B cell (primary cell): Measurements from ENCODE around the gene CD8B. TPM values are rescaled to one million over a fixed set of nuclear protein-coding genes. Genes with fewer than 3 reads are reported as not detected.
"Not testable (repeated sequence)": the region's sequence is repeated elsewhere in the genome, so short reads cannot be mapped to it uniquely, and the experiment has no call there.

Source experiments
- ATAC-seq: fragments of 200-7000 bp; cut with Tn5 transposase; one replicate; pipeline ENCODE4 v1.10.0; 2021; ENCODE audit warnings: low read depth, mild to moderate bottlenecking, moderate number of reproducible peaks, moderate library complexity
- CTCF ChIA-PET: fragments of 350-600 bp; sonication (Branson Sonifier 250); formaldehyde crosslinking; loops from one replicate; lab custom pipeline; 2021; ENCODE audit warnings: antibody characterized with exemption, inconsistent platforms; lab: Charles Lee
- POLR2A ChIA-PET: fragments of 350-600 bp; sonication (Branson Sonifier 250); formaldehyde crosslinking; loops from one replicate; lab custom pipeline; 2021; ENCODE audit warnings: antibody characterized with exemption; lab: Charles Lee
- DNase-seq: peaks from one replicate; pipeline ENCODE4 v3.0.0; 2013
- H2AFZ ChIP-seq: 2 replicates; pipeline ENCODE4 v1.6.1; 2012; ENCODE audit warnings: mild to moderate bottlenecking, low read depth, low read length; ENCODE audit not compliant: insufficient read depth, poor library complexity, severe bottlenecking
- H3K27ac ChIP-seq, 2 donors: 1 replicate in 1 of 2; 2 replicates in 1 of 2; pipeline ENCODE4 v1.5.1; 2012 to 2013; ENCODE audit warnings: low read length in 2 of 2, mild to moderate bottlenecking in 2 of 2, moderate library complexity in 1 of 2
- H3K27me3 ChIP-seq, 4 experiments: fragments of 200-600 bp in 1 of 4; sonication (generic) in 1 of 4; replicated peaks in 1 of 4; 1 replicate in 2 of 4; 2 replicates in 2 of 4; pipeline versions ENCODE4 v1.6.1 to v1.7.0; 2013 to 2016; ENCODE audit warnings: low read length in 3 of 4, mild to moderate bottlenecking in 2 of 4, mixed read lengths in 1 of 4, moderate library complexity in 1 of 4; ENCODE audit not compliant: insufficient read depth in 4 of 4, control insufficient read depth in 3 of 4; ENCODE audit errors: control extremely low read depth in 1 of 4
- H3K36me3 ChIP-seq, 2 experiments: replicated peaks in 1 of 2; 1 replicate in 1 of 2; 2 replicates in 1 of 2; pipeline versions ENCODE4 v1.6.1 to v1.7.1; 2013; ENCODE audit warnings: low read length in 1 of 2; ENCODE audit not compliant: insufficient read depth in 2 of 2, control insufficient read depth in 1 of 2; ENCODE audit errors: control extremely low read depth in 1 of 2, extremely low read depth in 1 of 2
- H3K4me1 ChIP-seq, 2 donors: fragments of 200-600 bp in 1 of 2; sonication (generic) in 1 of 2; 1 replicate in 1 of 2; 2 replicates in 1 of 2; pipeline versions ENCODE4 v1.5.1 to v1.6.1; 2013 to 2017; ENCODE audit warnings: low read length in 2 of 2; ENCODE audit not compliant: control insufficient read depth in 2 of 2, insufficient read depth in 2 of 2
- H3K4me2 ChIP-seq: replicated peaks from 2 replicates; pipeline ENCODE3; 2012; ENCODE audit warnings: mild to moderate bottlenecking, low read depth, low read length; ENCODE audit not compliant: poor library complexity, severe bottlenecking
- H3K4me3 ChIP-seq, 5 experiments: fragments of 200-600 bp in 1 of 5; sonication (generic) in 1 of 5; 1 replicate in 3 of 5; 2 replicates in 2 of 5; pipeline versions ENCODE4 v1.5.1 to v1.7.0; 2011 to 2016; ENCODE audit warnings: low read length in 4 of 5, mild to moderate bottlenecking in 4 of 5, low read depth in 2 of 5, control low read depth in 1 of 5, moderate library complexity in 1 of 5; ENCODE audit not compliant: insufficient read depth in 1 of 5; ENCODE audit errors: control extremely low read depth in 1 of 5, extremely low read depth in 1 of 5
- H3K79me2 ChIP-seq: fragments of 200-600 bp; sonication (generic); one replicate; pipeline ENCODE4 v1.6.0; 2016; ENCODE audit warnings: low read length; ENCODE audit not compliant: control insufficient read depth, insufficient read depth
- H3K9ac ChIP-seq: fragments of 200-600 bp; sonication (generic); 2 replicates; pipeline ENCODE4 v1.6.1; 2017; ENCODE audit warnings: mild to moderate bottlenecking, low read length, moderate library complexity
- H3K9me3 ChIP-seq, 3 donors: one replicate each; pipeline versions ENCODE4 v1.6.1 to v1.7.1; 2013; ENCODE audit warnings: low read length in 2 of 3; ENCODE audit not compliant: control insufficient read depth in 2 of 3, insufficient read depth in 1 of 3; ENCODE audit errors: control extremely low read depth in 1 of 3
- H4K20me1 ChIP-seq: 2 replicates; pipeline ENCODE4 v1.6.0; 2012; ENCODE audit warnings: mild to moderate bottlenecking, low read length; ENCODE audit not compliant: insufficient read depth, control insufficient read depth, poor library complexity, severe bottlenecking
- H3K27ac Mint-ChIP-seq: one replicate; pipeline ENCODE4 v1.8.0; 2021; ENCODE audit warnings: mixed read lengths
- H3K27me3 Mint-ChIP-seq: one replicate; pipeline ENCODE4 v1.8.0; 2021; ENCODE audit warnings: mixed read lengths
- H3K4me1 Mint-ChIP-seq: one replicate; pipeline ENCODE4 v1.8.0; 2021; ENCODE audit warnings: mixed read lengths
- H3K4me3 Mint-ChIP-seq: one replicate; pipeline ENCODE4 v1.8.0; 2021; ENCODE audit warnings: mixed read lengths
- H3K9me3 Mint-ChIP-seq: one replicate; pipeline ENCODE4 v1.8.0; 2022; ENCODE audit warnings: mixed read lengths; ENCODE audit not compliant: insufficient read depth
- WGBS: methylation state at CpG from one replicate; pipeline ENCODE4 v1.1.5; 2013; ENCODE audit warnings: missing lambda C conversion rate; ENCODE audit not compliant: insufficient coverage; 5-methylcytosine and 5-hydroxymethylcytosine counted together
- intact Hi-C: fragments of 100-400 bp; cut with micrococcal nuclease; formaldehyde crosslinking; loops from one replicate; pipeline ENCODE4 v1.10.0; 2022
- polyA plus RNA-seq: library from polyadenylated mRNA; depleted of rRNA; stranded (reverse); fragments of >200 nt; gene quantifications from 2 replicates; pipeline ENCODE4 v1.2.3, GENCODE V29; 2012
- total RNA-seq, 2 donors: library from RNA; stranded (reverse); fragments of 120-200 nt in 1 of 2; gene quantifications; 1 replicate in 1 of 2; 2 replicates in 1 of 2; pipeline versions ENCODE4 v1.2.3 to v1.2.4, GENCODE V29; 2013 to 2022

CD8B gene
- total and polyA plus RNA-seq, 2 donors (not counting 1 experiment from before 2014, with no cell fraction given), result 0.45 TPM; not detected in 1

DNA sequence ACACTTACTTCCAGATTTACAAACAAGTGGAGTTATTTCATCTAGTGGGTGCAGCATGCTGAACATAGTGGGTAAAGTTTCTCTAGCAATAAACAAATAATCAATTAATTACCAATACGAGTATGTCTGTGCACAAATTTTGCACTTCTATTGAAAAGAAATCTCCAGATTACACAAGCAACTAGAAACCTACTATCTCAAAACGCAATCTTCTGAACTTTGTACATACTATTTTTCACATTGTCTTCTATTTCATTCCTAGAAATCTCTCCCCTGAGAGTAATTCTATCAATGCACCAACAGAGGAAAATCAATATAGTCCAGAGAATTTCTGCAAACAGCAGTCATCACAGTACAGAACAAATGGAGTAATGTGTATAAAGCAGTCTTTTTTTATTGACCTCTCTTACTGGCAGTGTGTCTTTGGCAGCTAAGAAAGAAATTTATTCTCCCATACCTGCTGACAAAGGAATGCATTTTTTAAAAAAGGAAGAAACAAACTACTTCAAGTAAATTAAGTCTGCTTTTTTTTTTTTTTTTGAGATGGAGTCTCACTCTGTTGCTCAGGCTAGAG, 7.3 kb upstream of the CD8B start:
- ATAC-seq, DNase-seq, H3K4me1 Mint-ChIP-seq, CTCF ChIA-PET, intact Hi-C loops, H3K4me1 ChIP-seq, H3K27me3 Mint-ChIP-seq, H3K4me3 ChIP-seq, H4K20me1 ChIP-seq, H3K36me3 ChIP-seq, H3K79me2 ChIP-seq, H3K27me3 ChIP-seq, H3K27ac ChIP-seq, H3K27ac Mint-ChIP-seq, H3K9ac ChIP-seq, H3K9me3 ChIP-seq, POLR2A ChIA-PET, H2AFZ ChIP-seq, H3K9me3 Mint-ChIP-seq, H3K4me3 Mint-ChIP-seq, H3K4me2 ChIP-seq: not testable (repeated sequence)
- WGBS, result no CpG with 5 or more reads among the region's 2 CpGs

DNA sequence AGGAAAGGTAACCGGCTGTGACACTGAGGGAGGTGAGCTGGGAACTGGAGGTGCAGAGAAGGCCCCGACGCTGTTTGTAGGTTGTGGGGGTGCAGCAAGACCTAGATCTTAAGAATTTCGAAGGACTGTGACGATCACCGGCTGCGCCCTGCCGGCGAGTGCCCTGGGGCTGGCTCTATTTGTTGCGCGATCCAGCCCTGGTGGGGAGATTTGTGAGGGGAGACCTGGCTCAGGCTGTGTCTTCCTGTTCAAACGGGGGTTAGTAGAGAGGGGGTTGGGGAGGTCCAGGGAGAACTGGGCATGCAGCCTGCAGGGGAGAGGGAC, 656 bp upstream of the CD8B start:
- H3K9me3 ChIP-seq, CTCF ChIA-PET, H3K27ac ChIP-seq, H3K4me1 Mint-ChIP-seq, H3K27me3 ChIP-seq, H3K36me3 ChIP-seq, H3K4me3 Mint-ChIP-seq, intact Hi-C loops, H3K79me2 ChIP-seq, H4K20me1 ChIP-seq, H3K9me3 Mint-ChIP-seq, H2AFZ ChIP-seq, ATAC-seq, H3K4me2 ChIP-seq, H3K27ac Mint-ChIP-seq, H3K4me1 ChIP-seq, H3K9ac ChIP-seq, POLR2A ChIA-PET, DNase-seq, H3K4me3 ChIP-seq: not testable (repeated sequence)
- 0% methylated on average over 2 of the region's 12 CpGs for WGBS
- H3K27me3 Mint-ChIP-seq, result peaks cover 12% of the 10 kb centered on the region

DNA sequence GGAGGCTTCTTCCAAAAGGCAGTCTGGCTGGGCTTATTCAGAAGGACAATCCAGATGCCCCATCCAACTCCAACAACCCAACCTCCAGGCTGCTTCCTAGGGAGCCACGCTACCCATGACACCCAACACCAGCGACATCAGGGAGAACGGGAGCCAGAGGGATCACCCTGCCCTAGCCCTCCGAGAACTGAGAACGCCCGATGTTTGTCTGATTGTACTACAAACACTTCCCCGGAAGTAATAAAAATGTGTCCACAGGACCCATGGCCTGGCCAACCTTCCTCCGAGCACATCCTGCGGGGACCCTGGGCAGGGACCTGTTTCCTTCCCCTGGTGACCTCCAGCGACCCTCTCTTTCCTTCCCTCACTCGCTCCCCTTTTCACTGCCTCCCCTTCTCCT, 511 bp downstream of the CD8B start:
- H3K4me3 ChIP-seq, H3K36me3 ChIP-seq, CTCF ChIA-PET, H3K9ac ChIP-seq, POLR2A ChIA-PET, H2AFZ ChIP-seq, H3K9me3 Mint-ChIP-seq, intact Hi-C loops, H3K79me2 ChIP-seq, H4K20me1 ChIP-seq, ATAC-seq, H3K4me2 ChIP-seq, H3K27me3 ChIP-seq, H3K4me1 Mint-ChIP-seq, H3K27ac Mint-ChIP-seq, H3K27ac ChIP-seq, H3K4me1 ChIP-seq, H3K4me3 Mint-ChIP-seq, H3K9me3 ChIP-seq, DNase-seq: not testable (repeated sequence)
- peaks cover 12% of the 10 kb centered on the region for H3K27me3 Mint-ChIP-seq
- WGBS, result 58% methylated on average over 9 of the region's 11 CpGs

DNA sequence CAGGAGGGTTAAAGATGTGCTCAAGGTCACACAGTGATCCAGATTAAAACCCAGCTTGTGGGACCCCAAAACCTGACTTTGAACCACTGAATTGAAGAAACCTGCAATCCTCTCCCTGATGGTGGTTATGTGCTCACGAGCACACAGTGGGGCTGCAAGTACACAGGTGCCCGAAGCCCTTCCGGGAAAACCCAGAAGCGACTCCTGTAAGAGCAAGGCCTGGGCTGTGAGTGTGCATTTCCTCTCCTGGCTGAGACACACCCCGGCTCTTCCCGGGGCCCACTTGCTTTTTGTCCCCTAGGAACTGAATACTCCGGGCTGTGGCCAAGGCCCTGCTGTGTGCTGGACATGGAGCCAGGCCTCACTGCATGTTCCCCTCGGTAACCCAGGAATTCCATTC, 1.1 kb downstream of the CD8B start:
- peaks cover 12% of the 10 kb centered on the region for H3K27me3 Mint-ChIP-seq
- H3K4me1 Mint-ChIP-seq, H3K79me2 ChIP-seq, H3K27ac Mint-ChIP-seq, H2AFZ ChIP-seq, intact Hi-C loops, POLR2A ChIA-PET, H4K20me1 ChIP-seq, H3K4me1 ChIP-seq, ATAC-seq, H3K4me3 ChIP-seq, H3K27me3 ChIP-seq, H3K9me3 Mint-ChIP-seq, H3K9ac ChIP-seq, H3K27ac ChIP-seq, DNase-seq, H3K36me3 ChIP-seq, H3K9me3 ChIP-seq, H3K4me3 Mint-ChIP-seq, CTCF ChIA-PET, H3K4me2 ChIP-seq: not testable (repeated sequence)
- 88% methylated on average over 4 of the region's 8 CpGs for WGBS
